ENCODE measurements around the gene ATP2B3. TPM values are rescaled to one million over a fixed set of nuclear protein-coding genes. Genes with fewer than 3 reads are reported as not detected.

ATP2B3 gene
- total RNA-seq, 1 experiment from 2014 or later: 0.35 TPM

DNA sequence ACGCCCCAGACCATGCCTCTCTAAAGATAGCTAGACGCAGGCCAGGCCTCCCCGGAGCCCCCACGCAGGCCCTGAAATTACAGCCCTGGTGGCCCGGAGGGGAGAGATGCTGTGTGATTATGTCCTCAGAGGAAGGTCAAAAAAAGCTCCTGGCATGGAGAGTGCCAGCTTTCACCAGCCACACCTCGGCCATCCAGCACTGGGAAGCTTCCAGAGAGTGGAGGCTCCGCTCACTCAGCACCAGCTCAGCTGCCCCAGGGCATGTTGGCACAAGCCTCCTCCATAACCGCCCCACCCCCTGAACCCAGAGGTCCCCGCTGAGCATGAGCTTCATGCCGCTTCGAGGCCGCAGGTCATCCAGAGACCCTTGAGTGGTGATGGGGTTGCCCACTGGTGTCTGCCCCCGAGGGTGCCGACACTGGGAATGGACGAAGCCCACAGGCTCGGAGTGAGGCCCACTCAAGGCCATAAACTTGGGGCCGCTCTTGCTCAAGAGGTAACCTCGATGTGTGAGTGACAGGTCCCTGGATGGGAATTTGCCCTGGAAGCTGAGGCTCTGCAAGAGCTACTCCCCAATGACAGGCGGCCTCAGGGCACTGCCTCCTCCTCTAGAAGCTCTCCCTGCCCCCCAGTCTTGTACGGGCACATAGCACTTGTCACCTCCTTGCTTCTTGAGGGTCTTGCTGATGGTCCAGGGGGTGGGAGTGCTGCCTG lies 27.1 kb upstream of the ATP2B3 start:
- Histone ChIP-seq H3K4me2 (ENCODE audit: insufficient read depth, insufficient read length, low read length) (no peak overlapping the region), H4K8ac (replicated peaks; ENCODE audit: insufficient read length, low read depth, low read length) (no peak overlapping the region), H2BK5ac (ENCODE audit: insufficient read length, low read length) (no peak overlapping the region), H3K79me2 (ENCODE audit: insufficient read depth, low read length) (no peaks in the 10 kb centered on the region), H3K4me1 (ENCODE audit: insufficient read depth, low read length) (no peaks in the 10 kb centered on the region), H3K23ac (ENCODE audit: insufficient read length, low read depth, low read length) (no peak overlapping the region), H3K27ac (ENCODE audit: insufficient read length, low read depth, low read length) (no peak overlapping the region), H4K5ac (ENCODE audit: insufficient read length, low read depth, low read length) (no peak overlapping the region), H3K14ac (ENCODE audit: insufficient read depth, low read length) (no peak overlapping the region; the same call in 1 of the 2 replicates), H3K9me3 (ENCODE audit: control insufficient read depth, low read depth, low read length) (peaks cover 25% of the 10 kb centered on the region), H2BK120ac (ENCODE audit: low read depth, low read length, poor library complexity, severe bottlenecking) (no peak overlapping the region), H2BK15ac (ENCODE audit: low read depth, low read length) (no peak overlapping the region), H3T11ph (ENCODE audit: low read length) (no peak overlapping the region), H3K56ac (ENCODE audit: insufficient read length, low read depth, low read length) (no peak overlapping the region), H2BK12ac (ENCODE audit: insufficient read length, low read depth, low read length) (no peak overlapping the region), H4K20me1 (ENCODE audit: control insufficient read depth, insufficient read depth, insufficient read length) (no peaks in the 10 kb centered on the region), H2AK5ac (ENCODE audit: insufficient read length, low read length) (no peak overlapping the region), H3K79me1 (ENCODE audit: insufficient read depth, low read depth, low read length, poor library complexity, severe bottlenecking) (no peaks in the 10 kb centered on the region), H3K18ac (ENCODE audit: insufficient read length, low read depth, low read length) (no peak overlapping the region), H4K91ac (ENCODE audit: insufficient read length, low read depth, low read length) (no peak overlapping the region), H3K27me3 (ENCODE audit: insufficient read depth, low read length) (no peaks in the 10 kb centered on the region), H3K23me2 (ENCODE audit: insufficient read length, low read depth, low read length, poor library complexity, severe bottlenecking) (no peaks in the 10 kb centered on the region), H3K9ac (ENCODE audit: extremely low read depth, insufficient read length, low read length) (no peak overlapping the region), H2AFZ (ENCODE audit: low read length) (no peak overlapping the region), H3K4ac (ENCODE audit: low read depth, low read length) (no peak overlapping the region), H2BK20ac (ENCODE audit: low read depth, low read length, poor library complexity, severe bottlenecking) (no peak overlapping the region)
- Mint-ChIP-seq H3K9me3 (peaks cover 41 to 67% of the 10 kb centered on the region in 2 experiments), H3K27ac (no peak overlapping the region), H3K4me3 (no peak overlapping the region), H3K27me3 (ENCODE audit: low read depth) (peaks cover 10% of the 10 kb centered on the region), H3K4me1 (peaks cover 0 to 7% of the 10 kb centered on the region in 2 experiments; a peak in 2 of 4 replicates), H3K36me3 (ENCODE audit: insufficient read depth in 1 of 3, low read depth in 3 of 3) (peaks cover 0 to 2% (median 0%) of the 10 kb centered on the region in 3 experiments; a peak in 1 of 7 replicates)
- TF ChIP-seq, protein P1, sequence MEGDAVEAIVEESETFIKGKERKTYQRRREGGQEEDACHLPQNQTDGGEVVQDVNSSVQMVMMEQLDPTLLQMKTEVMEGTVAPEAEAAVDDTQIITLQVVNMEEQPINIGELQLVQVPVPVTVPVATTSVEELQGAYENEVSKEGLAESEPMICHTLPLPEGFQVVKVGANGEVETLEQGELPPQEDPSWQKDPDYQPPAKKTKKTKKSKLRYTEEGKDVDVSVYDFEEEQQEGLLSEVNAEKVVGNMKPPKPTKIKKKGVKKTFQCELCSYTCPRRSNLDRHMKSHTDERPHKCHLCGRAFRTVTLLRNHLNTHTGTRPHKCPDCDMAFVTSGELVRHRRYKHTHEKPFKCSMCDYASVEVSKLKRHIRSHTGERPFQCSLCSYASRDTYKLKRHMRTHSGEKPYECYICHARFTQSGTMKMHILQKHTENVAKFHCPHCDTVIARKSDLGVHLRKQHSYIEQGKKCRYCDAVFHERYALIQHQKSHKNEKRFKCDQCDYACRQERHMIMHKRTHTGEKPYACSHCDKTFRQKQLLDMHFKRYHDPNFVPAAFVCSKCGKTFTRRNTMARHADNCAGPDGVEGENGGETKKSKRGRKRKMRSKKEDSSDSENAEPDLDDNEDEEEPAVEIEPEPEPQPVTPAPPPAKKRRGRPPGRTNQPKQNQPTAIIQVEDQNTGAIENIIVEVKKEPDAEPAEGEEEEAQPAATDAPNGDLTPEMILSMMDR (conservative IDR thresholded peaks at IDR 0.05): no peak
- DNase-seq: no peak
- no CpG with 5 or more reads among the region's 20 CpGs for WGBS (ENCODE audit: extremely low coverage, insufficient read length, low lambda C conversion rate)

Measured in H9 (cell line).